ENCODE data around the gene DRC7. TPM values are rescaled to one million over a fixed set of nuclear protein-coding genes. Genes with fewer than 3 reads are reported as not detected.

Gene DRC7
- total and polyA plus RNA-seq, 12 donors = 0.09 TPM; not detected in 11

- no peaks in the 10 kb centered on the region for H3K9me3 ChIP-seq
- TF ChIP-seq, protein P1, sequence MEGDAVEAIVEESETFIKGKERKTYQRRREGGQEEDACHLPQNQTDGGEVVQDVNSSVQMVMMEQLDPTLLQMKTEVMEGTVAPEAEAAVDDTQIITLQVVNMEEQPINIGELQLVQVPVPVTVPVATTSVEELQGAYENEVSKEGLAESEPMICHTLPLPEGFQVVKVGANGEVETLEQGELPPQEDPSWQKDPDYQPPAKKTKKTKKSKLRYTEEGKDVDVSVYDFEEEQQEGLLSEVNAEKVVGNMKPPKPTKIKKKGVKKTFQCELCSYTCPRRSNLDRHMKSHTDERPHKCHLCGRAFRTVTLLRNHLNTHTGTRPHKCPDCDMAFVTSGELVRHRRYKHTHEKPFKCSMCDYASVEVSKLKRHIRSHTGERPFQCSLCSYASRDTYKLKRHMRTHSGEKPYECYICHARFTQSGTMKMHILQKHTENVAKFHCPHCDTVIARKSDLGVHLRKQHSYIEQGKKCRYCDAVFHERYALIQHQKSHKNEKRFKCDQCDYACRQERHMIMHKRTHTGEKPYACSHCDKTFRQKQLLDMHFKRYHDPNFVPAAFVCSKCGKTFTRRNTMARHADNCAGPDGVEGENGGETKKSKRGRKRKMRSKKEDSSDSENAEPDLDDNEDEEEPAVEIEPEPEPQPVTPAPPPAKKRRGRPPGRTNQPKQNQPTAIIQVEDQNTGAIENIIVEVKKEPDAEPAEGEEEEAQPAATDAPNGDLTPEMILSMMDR (IDR thresholded peaks at IDR 0.05) = no peak
- H3K4me1 ChIP-seq = peaks cover 0 to 1% (median 0%) of the 10 kb centered on the region in 9 donors
- no peak overlapping the region for H3K27ac ChIP-seq
- no peak overlapping the region for H3K4me3 ChIP-seq
- H3K27me3 ChIP-seq = no peaks in the 10 kb centered on the region
- peaks cover 0 to 72% (median 7%) of the 10 kb centered on the region in 9 donors for H3K36me3 ChIP-seq
- intact Hi-C loops (cut with DNase I) = loop anchor here in 2 of 10 donors (10.0 kb wide), 1 partner anchor 243 kb away; no protein-coding TSS in a partner anchor
- WGBS, 2 donors = 88 to 92% methylated on average over 26 of the region's 26 CpGs
- DNase-seq (no peak), ATAC-seq (no peak)
Observed at GRCh38 chr16:57751539-57752202, 57.1 kb downstream of the DRC7 start.

GRCh38 chr16:57752203-57752580 lies 57.6 kb downstream of the DRC7 start:
- DNase-seq (no peak), ATAC-seq (no peak)
- no peak overlapping the region for H3K4me3 ChIP-seq
- TF ChIP-seq, protein P1 (IDR thresholded peaks at IDR 0.05) = no peak
- no peaks in the 10 kb centered on the region for H3K27me3 ChIP-seq
- peaks cover 0 to 68% (median 7%) of the 10 kb centered on the region in 9 donors for H3K36me3 ChIP-seq
- intact Hi-C loops (cut with DNase I) = loop anchor here in 2 of 10 donors (10.0 kb wide), 1 partner anchor 243 kb away; no protein-coding TSS in a partner anchor
- 75 to 85% methylated on average over 6 of the region's 6 CpGs for WGBS, 2 donors
- H3K9me3 ChIP-seq = no peaks in the 10 kb centered on the region
- peaks cover 0 to 6% (median 3%) of the 10 kb centered on the region in 9 donors for H3K4me1 ChIP-seq
- H3K27ac ChIP-seq = no peak overlapping the region

- Histone ChIP-seq H3K4me1 (peaks cover 0 to 12% (median 9%) of the 10 kb centered on the region in 9 donors), H3K36me3 (peaks cover 0 to 66% (median 7%) of the 10 kb centered on the region in 9 donors), H3K4me3 (no peak overlapping the region), H3K27ac (no peak overlapping the region), H3K9me3 (no peaks in the 10 kb centered on the region), H3K27me3 (no peaks in the 10 kb centered on the region)
- ATAC-seq = no peak
- TF ChIP-seq, protein P1 (IDR thresholded peaks at IDR 0.05) = no peak
- WGBS, 2 donors = 90 to 93% methylated on average over 44 of the region's 44 CpGs
- no peak for DNase-seq
- intact Hi-C loops (cut with DNase I) = loop anchor here in 2 of 10 donors (10.0 kb wide), 1 partner anchor 242 kb away; no protein-coding TSS in a partner anchor
Observed at GRCh38 chr16:57752581-57753447, 58.2 kb downstream of the DRC7 start.
